Heart left ventricle (tissue), 16 donors: ENCODE data around the gene NBPF20. TPM values are rescaled to one million over a fixed set of nuclear protein-coding genes. Genes with fewer than 3 reads are reported as not detected.
"Not testable (repeated sequence)": the region's sequence is repeated elsewhere in the genome, so short reads cannot be mapped to it uniquely, and the experiment has no call there.

Source experiments
- ATAC-seq, 4 donors: fragments of 200-7000 bp; cut with Tn5 transposase; one replicate each; pipeline ENCODE4 v1.9.1; 2020 to 2022; ENCODE audit warnings: moderate library complexity in 4 of 4, mild to moderate bottlenecking in 3 of 4, moderate number of reproducible peaks in 1 of 4
- DNase-seq, 5 donors: peaks; one replicate each; pipeline ENCODE4 v3.0.0-alpha.2; 2020
- H3K27ac ChIP-seq, 12 donors: fragments of 200-600 bp; sonication (generic) in 4 of 12; one replicate each; pipeline versions ENCODE4 v1.5.0 to v1.8.0; 2016 to 2022; ENCODE audit warnings: mild to moderate bottlenecking in 2 of 12
- H3K27me3 ChIP-seq, 9 donors: fragments of 200-600 bp; sonication (generic) in 2 of 9; one replicate each; pipeline versions ENCODE4 v1.5.1 to v1.8.0; 2016 to 2022; ENCODE audit warnings: mild to moderate bottlenecking in 3 of 9
- H3K36me3 ChIP-seq, 9 donors: fragments of 200-600 bp; sonication (generic) in 2 of 9; one replicate each; pipeline versions ENCODE4 v1.5.0 to v1.8.0; 2018 to 2022; ENCODE audit warnings: mild to moderate bottlenecking in 2 of 9
- H3K4me1 ChIP-seq, 12 donors: fragments of 200-600 bp; sonication (generic) in 4 of 12; one replicate each; pipeline versions ENCODE4 v1.5.0 to v1.8.0; 2016 to 2022; ENCODE audit warnings: mild to moderate bottlenecking in 3 of 12
- H3K4me3 ChIP-seq, 12 donors: fragments of 200-600 bp; sonication (generic) in 4 of 12; one replicate each; pipeline versions ENCODE4 v1.5.0 to v1.8.0; 2017 to 2022; ENCODE audit warnings: mild to moderate bottlenecking in 9 of 12, moderate library complexity in 4 of 12
- H3K9me3 ChIP-seq, 12 donors: fragments of 200-600 bp; sonication (generic) in 4 of 12; one replicate each; pipeline versions ENCODE4 v1.5.0 to v1.8.0; 2016 to 2022; ENCODE audit warnings: mild to moderate bottlenecking in 1 of 12
- CTCF ChIP-seq, 12 donors: fragments of 200-600 bp; sonication (generic) in 4 of 12; IDR thresholded peaks; one replicate each; pipeline versions ENCODE4 v1.5.0 to v1.8.0; 2018 to 2022; ENCODE audit warnings: antibody characterized with exemption in 12 of 12, mild to moderate bottlenecking in 5 of 12
- POLR2A ChIP-seq, 2 donors: fragments of 450-650 bp; IDR thresholded peaks; one replicate each; pipeline ENCODE4 v1.6.1; 2017; ENCODE audit warnings: antibody characterized with exemption in 2 of 2, mild to moderate bottlenecking in 2 of 2, moderate library complexity in 2 of 2
- WGBS, 4 donors: extraction: QIAGEN DNeasy Blood & Tissue Kit in 2 of 4; methylation state at CpG; one replicate each; pipeline versions ENCODE4 v1.1.5 to v1.1.7; 2013 to 2018; 5-methylcytosine and 5-hydroxymethylcytosine counted together
- intact Hi-C, 10 donors: fragments of 100-400 bp; cut with DNase I; formaldehyde crosslinking; loops; one replicate each; pipeline versions ENCODE4 v1.11.1 to v1.14.2; 2022
- long read RNA-seq, 3 donors: library from polyadenylated mRNA; unstranded; transcript quantifications; one replicate each; pipeline ENCODE4 v2.0.0, GENCODE V29; 2020 to 2021
- polyA plus RNA-seq, 2 donors: library from polyadenylated mRNA; stranded (reverse); fragments of 200-250 nt; gene quantifications; one replicate each; pipeline ENCODE4 v1.2.3, GENCODE V29; 2013
- total RNA-seq, 9 donors: library from RNA; depleted of rRNA in 2 of 9; stranded (reverse); fragments of >200 nt in 2 of 9; fragmentation: NEBNext Ultra II Directional in 3 of 9; extraction: Animal tissue kit (Norgen Biotek cat#: 25700) in 3 of 9; gene quantifications; one replicate each; pipeline versions ENCODE4 v1.1.0 to v1.2.4, GENCODE V29; 2016 to 2023
- donor health status: ischemic (EF 13 %, LVEDD 7.1; RV severe dilation, severe dysfunction).
- donor health status: healthy with polysubstance abuse.
- donor health status: DM: no; HTN: yes; CAD: no.
- donor health status: DM: no; HTN: no; CAD: no.
- donor health status: ischemic (EF 25% LVEDD 6.9; RV normal size, moderate dysfunction).
- donor health status: ischemic (EF 25% LVEDD 5.7; RV mildly dilated, moderate dysfunction).
- donor health status: healthy.
- donor health status: DM: yes; HTN: yes; CAD: no.
- donor health status: ischemic (EF 35%, LVEDD 5.7; RV mildly dilated, moderate dysfunction).
- donor health status: nonischemic (EF 11% LVEDD 7.7; RV severe dilation, severe dysfunction).
- donor health status: DM: yes; HTN: yes; CAD: no.
- donor health status: PGD.
- donor health status: ischemic (EF 29% LVEDD 5.4; RV normal size, mild dysfunction).
- donor health status: nonischemic (EF 23%, LVEDD 6.1; RV moderate dilation, normal function).

Gene NBPF20, protein sequence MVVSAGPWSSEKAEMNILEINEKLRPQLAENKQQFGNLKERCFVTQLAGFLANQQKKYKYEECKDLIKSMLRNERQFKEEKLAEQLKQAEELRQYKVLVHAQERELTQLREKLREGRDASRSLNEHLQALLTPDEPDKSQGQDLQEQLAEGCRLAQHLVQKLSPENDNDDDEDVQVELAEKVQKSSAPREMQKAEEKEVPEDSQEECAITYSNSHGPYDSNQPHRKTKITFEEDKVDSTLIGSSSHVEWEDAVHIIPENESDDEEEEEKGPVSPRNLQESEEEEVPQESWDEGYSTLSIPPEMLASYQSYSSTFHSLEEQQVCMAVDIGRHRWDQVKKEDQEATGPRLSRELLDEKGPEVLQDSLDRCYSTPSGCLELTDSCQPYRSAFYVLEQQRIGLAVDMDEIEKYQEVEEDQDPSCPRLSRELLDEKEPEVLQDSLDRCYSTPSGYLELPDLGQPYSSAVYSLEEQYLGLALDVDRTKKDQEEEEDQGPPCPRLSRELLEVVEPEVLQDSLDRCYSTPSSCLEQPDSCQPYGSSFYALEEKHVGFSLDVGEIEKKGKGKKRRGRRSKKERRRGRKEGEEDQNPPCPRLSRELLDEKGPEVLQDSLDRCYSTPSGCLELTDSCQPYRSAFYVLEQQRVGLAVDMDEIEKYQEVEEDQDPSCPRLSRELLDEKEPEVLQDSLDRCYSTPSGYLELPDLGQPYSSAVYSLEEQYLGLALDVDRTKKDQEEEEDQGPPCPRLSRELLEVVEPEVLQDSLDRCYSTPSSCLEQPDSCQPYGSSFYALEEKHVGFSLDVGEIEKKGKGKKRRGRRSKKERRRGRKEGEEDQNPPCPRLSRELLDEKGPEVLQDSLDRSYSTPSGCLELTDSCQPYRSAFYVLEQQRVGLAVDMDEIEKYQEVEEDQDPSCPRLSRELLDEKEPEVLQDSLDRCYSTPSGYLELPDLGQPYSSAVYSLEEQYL (N-terminal part only)
- total RNA-seq (1 to 10 TPM in 3 of 9 donors, under 1 TPM in 6; 0.19 to 1.4 (median 0.65) TPM), polyA plus RNA-seq (under 1 TPM; 0.42 to 0.85 TPM)
- long read RNA-seq, donor 1, partial matches to known transcripts, result 1 of 1 reads
- long read RNA-seq, donor 1, other reads (novel, unspliced or antisense), result 0 of 1 reads
- long read RNA-seq, donor 2, partial matches to known transcripts, result 0 of 5 reads
- long read RNA-seq, donor 2, other reads (novel, unspliced or antisense), result 5 of 5 reads
- long read RNA-seq, donor 3, partial matches to known transcripts, result 1 of 6 reads
- long read RNA-seq, donor 3, other reads (novel, unspliced or antisense), result 5 of 6 reads

GRCh38 chr1:145425436-145426029 lies at the start of gene NBPF20:
TSS of gene NBPF20 (minus strand) at chr1:145425603. CDS start at chr1:145405272, 20,331 bp downstream.
- peak; percentile 66 to 91 (median 79) for DNase-seq
- peaks cover 0 to 14% (median 1%) of the 10 kb centered on the region in 12 donors for H3K4me1 ChIP-seq
- peak within 1 kb of the TSS in 7 of 12 donors; percentile 24 to 68 (median 65) for H3K27ac ChIP-seq
- H3K4me3 ChIP-seq, result peak within 1 kb of the TSS; percentile 48 to 80 (median 70)
- H3K27me3 ChIP-seq, result peaks cover 0 to 43% (median 27%) of the 10 kb centered on the region in 9 donors
- H3K36me3 ChIP-seq, result peaks cover 0 to 2% (median 0%) of the 10 kb centered on the region in 9 donors
- TF ChIP-seq POLR2A (IDR thresholded peaks at IDR 0.05) (peak in 1 of 2 donors; percentile 53), CTCF (IDR thresholded peaks at IDR 0.05) (no peak)
- intact Hi-C loops, result no loop called here
- 0 to 1% (median 0%) methylated on average over 21 to 50 of the region's 50 CpGs for WGBS, 4 donors
- H3K9me3 ChIP-seq, result peaks cover 0 to 10% (median 0%) of the 10 kb centered on the region in 12 donors
- ATAC-seq, result peak; percentile 77 to 100 (median 98)

DNA sequence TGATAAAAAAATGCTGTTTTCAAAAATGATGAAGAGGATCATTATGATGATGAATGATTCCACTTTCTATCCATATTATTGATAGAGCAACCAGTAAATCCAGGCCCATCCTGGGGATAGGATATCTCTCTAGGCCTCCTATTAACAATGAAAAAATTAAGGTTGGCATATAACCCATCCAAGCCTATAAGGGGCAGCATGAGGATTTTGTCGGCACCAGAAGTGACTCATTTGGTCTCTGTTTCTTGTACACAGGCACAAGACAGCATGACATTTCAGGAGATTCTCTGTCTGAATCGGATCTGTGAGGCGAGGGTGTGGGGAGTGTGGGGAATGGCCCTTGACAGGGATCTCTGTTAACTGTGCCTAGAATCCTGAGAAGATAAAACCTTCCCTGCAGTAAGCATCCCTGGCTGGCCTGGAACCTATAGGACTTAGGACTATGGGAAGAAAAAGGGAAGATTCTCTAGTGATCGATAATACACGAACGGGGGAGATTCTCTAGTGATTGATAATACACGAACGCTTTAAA lies 49.5 kb upstream of the NBPF20 start:
- intact Hi-C loops, ATAC-seq, DNase-seq, H3K9me3 ChIP-seq, H3K36me3 ChIP-seq, H3K4me3 ChIP-seq, H3K4me1 ChIP-seq, H3K27ac ChIP-seq: not testable (repeated sequence)
- 27 to 57% (median 36%) methylated on average over 1 to 8 of the region's 8 CpGs for WGBS, 4 donors
- peaks cover 0 to 19% (median 2%) of the 10 kb centered on the region in 9 donors for H3K27me3 ChIP-seq

GRCh38 chr1:145472731-145473130 lies 47.3 kb upstream of the NBPF20 start:
- H3K4me1 ChIP-seq, H3K36me3 ChIP-seq, H3K27ac ChIP-seq, H3K9me3 ChIP-seq, intact Hi-C loops, H3K4me3 ChIP-seq, DNase-seq, ATAC-seq: not testable (repeated sequence)
- H3K27me3 ChIP-seq, result peaks cover 0 to 19% (median 2%) of the 10 kb centered on the region in 9 donors
- WGBS, 4 donors, result 39 to 80% (median 67%) methylated on average over 1 of the region's 2 CpGs; no CpG with 5 or more reads in 1 of the 4 donors

DNA sequence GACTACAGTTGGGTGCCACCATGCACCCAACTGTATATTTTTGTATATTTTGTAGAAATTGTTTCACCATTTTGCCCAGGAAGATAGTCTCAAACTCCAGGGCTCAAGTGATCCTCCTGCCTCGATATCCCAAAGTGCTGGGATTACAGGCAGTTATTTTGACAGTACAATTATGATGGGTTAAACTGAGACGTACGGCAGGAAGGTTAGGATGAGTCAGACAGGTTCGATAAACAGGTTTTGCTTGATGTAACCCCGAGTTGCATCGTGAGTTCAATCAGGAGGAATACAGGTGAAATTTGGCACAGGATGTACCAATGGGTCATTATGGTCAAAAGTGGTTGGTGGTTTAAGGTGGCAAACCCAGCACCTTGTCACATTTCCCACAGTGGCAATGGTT lies 46.0 kb upstream of the NBPF20 start:
- WGBS, 4 donors, result 85 to 89% (median 88%) methylated on average over 6 of the region's 6 CpGs

DNA sequence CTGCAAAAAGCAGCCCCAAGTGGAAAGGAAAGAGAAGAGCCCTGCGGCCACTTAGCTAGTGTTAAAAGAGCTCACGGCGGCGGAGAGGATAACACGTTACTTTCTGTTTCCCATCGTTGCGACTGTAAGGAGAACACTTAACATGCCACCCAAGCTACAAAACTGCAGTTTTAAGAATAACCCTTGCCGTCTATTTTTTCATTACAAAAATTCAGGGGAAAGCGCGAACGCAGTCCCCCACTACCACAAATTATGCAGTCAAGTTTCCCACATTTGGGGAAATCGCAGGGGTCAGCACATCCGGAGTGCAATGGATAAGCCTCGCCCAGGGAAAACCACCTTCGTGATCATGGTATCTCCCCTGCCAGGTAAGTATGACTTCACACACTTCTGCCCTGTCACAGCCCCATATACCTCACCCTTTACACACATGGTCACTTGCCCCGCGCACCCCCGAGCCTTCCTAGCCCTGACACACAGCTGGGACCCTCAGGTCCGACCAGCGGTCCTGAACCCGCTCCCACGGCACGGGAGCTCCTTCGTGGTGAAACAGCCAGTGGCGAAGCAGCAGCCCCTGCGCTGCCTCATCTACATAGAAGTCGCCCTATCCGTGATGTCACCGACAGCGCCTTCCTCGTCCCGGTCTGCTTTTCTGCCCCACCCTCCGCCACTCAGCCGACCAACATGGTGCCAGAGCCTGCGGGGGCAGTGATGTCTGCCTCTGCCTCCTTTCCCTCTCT lies 40.2 kb upstream of the NBPF20 start:
- peak; percentile 61 to 94 (median 92) for ATAC-seq
- intact Hi-C loops, H3K4me1 ChIP-seq, H3K9me3 ChIP-seq, H3K36me3 ChIP-seq: not testable (repeated sequence)
- peak overlapping the region; percentile 22 to 57 (median 49) for H3K4me3 ChIP-seq
- peak in 3 of 5 donors; percentile 12 to 33 (median 30) for DNase-seq
- peak overlapping the region in 1 of 12 donors; percentile 52 for H3K27ac ChIP-seq
- 1 to 3% (median 1%) methylated on average over 15 to 18 of the region's 35 CpGs for WGBS, 4 donors
- H3K27me3 ChIP-seq, result peaks cover 0 to 19% (median 5%) of the 10 kb centered on the region in 9 donors

More for the DNA sequence above, 46.0 kb upstream of the NBPF20 start:
- DNase-seq, H3K36me3 ChIP-seq, ATAC-seq, intact Hi-C loops, H3K4me3 ChIP-seq, H3K9me3 ChIP-seq, H3K27ac ChIP-seq, H3K4me1 ChIP-seq: not testable (repeated sequence)
- peaks cover 0 to 19% (median 2%) of the 10 kb centered on the region in 9 donors for H3K27me3 ChIP-seq

DNA sequence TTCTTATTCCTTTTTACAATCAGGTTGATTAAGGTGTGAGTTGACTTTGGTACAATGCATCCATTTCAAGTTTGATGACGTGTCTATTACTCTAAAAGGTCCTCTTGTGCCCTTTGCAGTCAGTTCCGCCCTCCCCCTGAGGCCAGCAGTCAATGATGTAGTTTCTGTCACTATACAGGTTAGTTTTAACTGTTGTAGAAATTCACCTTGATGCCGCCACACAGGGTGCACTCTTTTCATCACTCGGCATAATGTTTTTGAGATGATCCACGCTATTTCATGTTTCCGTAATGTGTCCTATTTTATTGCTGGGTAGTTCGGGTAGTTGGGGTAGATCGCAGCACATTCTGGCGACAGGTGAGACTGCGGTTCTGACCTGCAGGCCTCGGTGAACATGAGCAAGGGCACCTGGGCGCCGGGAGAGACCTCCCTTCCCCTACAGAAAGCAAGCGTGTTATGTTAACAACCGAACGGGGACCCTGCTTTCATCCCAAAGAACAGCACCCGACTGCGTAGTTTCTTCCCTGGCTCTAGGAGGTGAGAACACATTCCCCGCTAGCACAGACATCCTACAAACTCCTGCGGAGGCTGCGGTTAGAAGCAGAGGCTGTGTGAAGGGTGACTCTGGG lies 39.4 kb upstream of the NBPF20 start:
- ATAC-seq, H3K4me1 ChIP-seq, DNase-seq, H3K9me3 ChIP-seq, intact Hi-C loops, H3K27ac ChIP-seq, H3K36me3 ChIP-seq: not testable (repeated sequence)
- H3K4me3 ChIP-seq, result peak overlapping the region in 10 of 12 donors; percentile 33 to 57 (median 50)
- 9 to 20% (median 18%) methylated on average over 5 to 8 of the region's 21 CpGs for WGBS, 4 donors
- peaks cover 0 to 24% (median 5%) of the 10 kb centered on the region in 9 donors for H3K27me3 ChIP-seq

DNA sequence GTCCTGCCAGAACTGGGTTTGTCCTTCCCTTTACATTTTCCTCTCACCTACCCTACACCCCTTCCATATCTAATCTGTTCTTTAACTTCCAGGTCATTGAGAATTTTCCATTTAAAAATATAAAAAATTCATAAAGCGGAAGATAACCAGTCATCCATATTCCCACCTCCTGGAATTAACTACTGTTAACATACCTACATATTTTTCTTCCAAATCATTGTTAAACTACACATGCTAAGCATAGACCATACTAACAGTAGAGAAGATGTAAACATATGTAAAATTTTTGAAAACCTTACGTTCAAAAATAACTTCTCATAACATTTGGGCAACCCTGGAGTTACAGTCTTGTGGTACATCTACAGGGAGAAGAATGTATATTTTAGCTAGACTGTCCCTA lies 38.6 kb upstream of the NBPF20 start:
- H3K36me3 ChIP-seq, H3K4me1 ChIP-seq, ATAC-seq, H3K9me3 ChIP-seq, DNase-seq, H3K27ac ChIP-seq, H3K4me3 ChIP-seq, intact Hi-C loops: not testable (repeated sequence)
- WGBS, 4 donors, result 92 to 96% (median 94%) methylated on average over 2 of the region's 2 CpGs
- H3K27me3 ChIP-seq, result peaks cover 0 to 24% (median 5%) of the 10 kb centered on the region in 9 donors
